ENCODE data around the gene COPS8.

The COPS8 gene

GRCh38 chr2:237102428-237102827, 16.7 kb downstream of the COPS8 start:
- no peak for DNase-seq

GRCh38 chr2:237109421-237109934, 23.8 kb downstream of the COPS8 start:
- DNase-seq: no peak

- no peak for DNase-seq
Observed at GRCh38 chr2:237113026-237113795, 27.5 kb downstream of the COPS8 start.

GRCh38 chr2:237115870-237116269, 30.2 kb downstream of the COPS8 start:
- no peak for DNase-seq

- DNase-seq: no peak
Observed at GRCh38 chr2:237116431-237116830, 30.7 kb downstream of the COPS8 start.

- peak; percentile 10 for DNase-seq
Observed at GRCh38 chr2:237118025-237118424, 32.3 kb downstream of the COPS8 start.

- DNase-seq: no peak
Observed at GRCh38 chr2:237118561-237119155, 33.0 kb downstream of the COPS8 start.

GRCh38 chr2:237120916-237121315, 35.2 kb downstream of the COPS8 start:
- DNase-seq: no peak

GRCh38 chr2:237121321-237121720, 35.6 kb downstream of the COPS8 start:
- no peak for DNase-seq

- peak; percentile 81 for DNase-seq
Observed at GRCh38 chr2:237122214-237122666, 36.6 kb downstream of the COPS8 start.

GRCh38 chr2:237124820-237125219, 39.1 kb downstream of the COPS8 start:
- DNase-seq: no peak

GRCh38 chr2:237125967-237126366, 40.3 kb downstream of the COPS8 start:
- no peak for DNase-seq

GRCh38 chr2:237126519-237127174, 41.0 kb downstream of the COPS8 start:
- DNase-seq: no peak

GRCh38 chr2:237128026-237128703, 42.5 kb downstream of the COPS8 start:
- no peak for DNase-seq

- no peak for DNase-seq
Observed at GRCh38 chr2:237128845-237129592, 43.3 kb downstream of the COPS8 start.

GRCh38 chr2:237129625-237130263, 44.1 kb downstream of the COPS8 start:
- no peak for DNase-seq

GRCh38 chr2:237130562-237131421, 45.1 kb downstream of the COPS8 start:
- DNase-seq: no peak

GRCh38 chr2:237131749-237132533, 46.3 kb downstream of the COPS8 start:
- no peak for DNase-seq

GRCh38 chr2:237132799-237133198, 47.1 kb downstream of the COPS8 start:
- no peak for DNase-seq

All from NCI-H146 (cell line).